HL-60 (cell line): ENCODE data around the gene EPN3.

Source experiments
- DNase-seq, 2 experiments: peaks; one replicate each; pipeline ENCODE4 v3.0.0-alpha.2; 2010 to 2020; ENCODE audit warnings: low read depth in 1 of 2, low spot score in 1 of 2
- H3K27ac ChIP-seq: fragments of 250-450 bp; sonication (Bioruptor Pico); replicated peaks from 2 replicates; pipeline ENCODE4 v1.5.1; 2020; ENCODE audit warnings: mild to moderate bottlenecking, moderate library complexity
- H3K27me3 ChIP-seq: fragments of 250-450 bp; sonication (Bioruptor Pico); 2 replicates; pipeline ENCODE4 v1.5.1; 2021; ENCODE audit warnings: mild to moderate bottlenecking, moderate library complexity; ENCODE audit not compliant: insufficient read depth, poor library complexity, severe bottlenecking
- H3K4me3 ChIP-seq: replicated peaks from 2 replicates; pipeline ENCODE4 v1.5.1; 2011; ENCODE audit warnings: mild to moderate bottlenecking, control low read depth, low read length; ENCODE audit not compliant: insufficient read depth
- GABPA ChIP-seq: IDR thresholded peaks from 2 replicates; pipeline ENCODE4 v1.6.1; 2012; ENCODE audit warnings: low read depth
- POLR2AphosphoS5 ChIP-seq: IDR thresholded peaks from 2 replicates; pipeline ENCODE4 v1.6.1; 2012; ENCODE audit warnings: low read depth
- SPI1 ChIP-seq: IDR thresholded peaks from 2 replicates; pipeline ENCODE4 v1.6.1; 2012; ENCODE audit warnings: low read depth, mild to moderate bottlenecking, borderline replicate concordance
- TF ChIP-seq, protein P1 (sequence below): IDR thresholded peaks from one replicate; pipeline ENCODE4 v1.5.1; 2011; ENCODE audit warnings: low read length, control low read depth, inconsistent platforms; ENCODE audit not compliant: insufficient read depth
- TF ChIP-seq, protein P2 (sequence below): IDR thresholded peaks from 2 replicates; pipeline ENCODE4 v1.6.1; 2012; ENCODE audit warnings: low read depth; ENCODE audit not compliant: insufficient replicate concordance

The EPN3 gene

DNA sequence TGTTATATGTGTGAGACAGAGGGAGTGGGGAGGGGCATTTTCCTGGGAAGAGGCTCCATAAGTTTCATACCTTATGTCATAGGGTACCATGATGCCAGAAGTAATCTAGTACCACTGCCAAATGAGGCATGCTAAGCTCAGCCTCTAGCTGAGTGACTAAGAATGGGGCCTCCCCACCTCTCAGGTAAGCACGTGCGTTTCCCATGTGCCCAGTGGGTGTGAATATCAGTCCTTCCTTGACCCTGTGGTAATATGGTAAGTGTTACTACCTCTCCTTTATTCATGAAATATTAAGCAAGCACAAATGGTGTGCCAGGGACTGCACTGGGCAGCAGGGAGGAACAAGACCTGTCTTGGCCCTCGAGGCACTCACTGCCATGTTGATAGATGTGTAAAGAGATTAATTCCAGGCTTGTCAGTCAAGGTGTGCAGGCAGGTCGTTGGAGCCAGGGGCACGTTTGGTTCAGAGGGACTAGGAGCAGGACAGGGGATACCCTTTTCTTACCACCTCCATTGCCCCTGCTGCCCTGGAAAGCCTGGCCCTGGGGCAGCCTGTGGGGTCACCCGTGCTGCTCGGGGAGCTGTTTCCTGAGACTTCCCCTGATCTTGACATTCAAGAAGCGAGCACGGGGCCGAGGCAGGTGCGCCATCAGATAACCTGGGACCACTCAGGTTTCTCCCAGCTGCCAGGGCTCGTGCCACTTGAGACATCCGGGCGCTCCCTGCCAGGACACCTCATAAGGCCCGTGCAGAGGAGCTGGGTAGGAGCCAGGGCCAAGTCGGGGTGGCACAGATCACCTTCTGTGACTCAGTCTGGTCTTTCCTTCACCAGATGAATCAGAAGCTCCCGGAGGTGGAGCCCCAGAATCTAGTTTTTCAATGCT is 45.1 kb upstream of the EPN3 start:
- Histone ChIP-seq H3K4me3 (no peak overlapping the region), H3K27ac (no peak overlapping the region), H3K27me3 (no peaks in the 10 kb centered on the region)
- no peak for DNase-seq
- TF ChIP-seq GABPA: no peak
- no peak for TF ChIP-seq POLR2AphosphoS5
- TF ChIP-seq, protein P1, sequence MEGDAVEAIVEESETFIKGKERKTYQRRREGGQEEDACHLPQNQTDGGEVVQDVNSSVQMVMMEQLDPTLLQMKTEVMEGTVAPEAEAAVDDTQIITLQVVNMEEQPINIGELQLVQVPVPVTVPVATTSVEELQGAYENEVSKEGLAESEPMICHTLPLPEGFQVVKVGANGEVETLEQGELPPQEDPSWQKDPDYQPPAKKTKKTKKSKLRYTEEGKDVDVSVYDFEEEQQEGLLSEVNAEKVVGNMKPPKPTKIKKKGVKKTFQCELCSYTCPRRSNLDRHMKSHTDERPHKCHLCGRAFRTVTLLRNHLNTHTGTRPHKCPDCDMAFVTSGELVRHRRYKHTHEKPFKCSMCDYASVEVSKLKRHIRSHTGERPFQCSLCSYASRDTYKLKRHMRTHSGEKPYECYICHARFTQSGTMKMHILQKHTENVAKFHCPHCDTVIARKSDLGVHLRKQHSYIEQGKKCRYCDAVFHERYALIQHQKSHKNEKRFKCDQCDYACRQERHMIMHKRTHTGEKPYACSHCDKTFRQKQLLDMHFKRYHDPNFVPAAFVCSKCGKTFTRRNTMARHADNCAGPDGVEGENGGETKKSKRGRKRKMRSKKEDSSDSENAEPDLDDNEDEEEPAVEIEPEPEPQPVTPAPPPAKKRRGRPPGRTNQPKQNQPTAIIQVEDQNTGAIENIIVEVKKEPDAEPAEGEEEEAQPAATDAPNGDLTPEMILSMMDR: no peak
- TF ChIP-seq, protein P2, sequence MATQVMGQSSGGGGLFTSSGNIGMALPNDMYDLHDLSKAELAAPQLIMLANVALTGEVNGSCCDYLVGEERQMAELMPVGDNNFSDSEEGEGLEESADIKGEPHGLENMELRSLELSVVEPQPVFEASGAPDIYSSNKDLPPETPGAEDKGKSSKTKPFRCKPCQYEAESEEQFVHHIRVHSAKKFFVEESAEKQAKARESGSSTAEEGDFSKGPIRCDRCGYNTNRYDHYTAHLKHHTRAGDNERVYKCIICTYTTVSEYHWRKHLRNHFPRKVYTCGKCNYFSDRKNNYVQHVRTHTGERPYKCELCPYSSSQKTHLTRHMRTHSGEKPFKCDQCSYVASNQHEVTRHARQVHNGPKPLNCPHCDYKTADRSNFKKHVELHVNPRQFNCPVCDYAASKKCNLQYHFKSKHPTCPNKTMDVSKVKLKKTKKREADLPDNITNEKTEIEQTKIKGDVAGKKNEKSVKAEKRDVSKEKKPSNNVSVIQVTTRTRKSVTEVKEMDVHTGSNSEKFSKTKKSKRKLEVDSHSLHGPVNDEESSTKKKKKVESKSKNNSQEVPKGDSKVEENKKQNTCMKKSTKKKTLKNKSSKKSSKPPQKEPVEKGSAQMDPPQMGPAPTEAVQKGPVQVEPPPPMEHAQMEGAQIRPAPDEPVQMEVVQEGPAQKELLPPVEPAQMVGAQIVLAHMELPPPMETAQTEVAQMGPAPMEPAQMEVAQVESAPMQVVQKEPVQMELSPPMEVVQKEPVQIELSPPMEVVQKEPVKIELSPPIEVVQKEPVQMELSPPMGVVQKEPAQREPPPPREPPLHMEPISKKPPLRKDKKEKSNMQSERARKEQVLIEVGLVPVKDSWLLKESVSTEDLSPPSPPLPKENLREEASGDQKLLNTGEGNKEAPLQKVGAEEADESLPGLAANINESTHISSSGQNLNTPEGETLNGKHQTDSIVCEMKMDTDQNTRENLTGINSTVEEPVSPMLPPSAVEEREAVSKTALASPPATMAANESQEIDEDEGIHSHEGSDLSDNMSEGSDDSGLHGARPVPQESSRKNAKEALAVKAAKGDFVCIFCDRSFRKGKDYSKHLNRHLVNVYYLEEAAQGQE: no peak
- TF ChIP-seq SPI1: no peak

DNA sequence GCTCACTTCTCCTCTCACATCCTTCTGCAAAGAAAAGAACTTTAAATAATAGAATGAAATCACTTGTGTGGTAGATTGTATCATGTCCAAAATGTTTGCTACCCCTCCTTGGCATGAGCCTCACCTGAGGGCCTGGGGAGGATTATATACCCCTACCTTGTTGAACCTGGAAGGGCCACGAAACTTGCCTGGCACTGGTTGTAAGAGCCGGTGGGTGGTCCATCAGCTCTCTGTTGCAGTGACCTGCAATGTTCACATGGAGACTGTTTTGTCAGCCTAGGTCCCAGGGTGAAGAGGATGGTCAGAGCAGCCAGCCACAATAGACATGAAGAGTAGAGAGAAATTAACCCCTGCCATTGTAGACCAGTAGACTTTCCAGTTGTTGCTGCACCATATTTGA is 43.7 kb upstream of the EPN3 start:
- no peak overlapping the region for H3K27ac ChIP-seq
- no peak overlapping the region for H3K4me3 ChIP-seq
- TF ChIP-seq SPI1 (no peak), GABPA (no peak), POLR2AphosphoS5 (no peak)
- TF ChIP-seq, protein P2: no peak
- TF ChIP-seq, protein P1: no peak
- no peak for DNase-seq
- no peaks in the 10 kb centered on the region for H3K27me3 ChIP-seq

DNA sequence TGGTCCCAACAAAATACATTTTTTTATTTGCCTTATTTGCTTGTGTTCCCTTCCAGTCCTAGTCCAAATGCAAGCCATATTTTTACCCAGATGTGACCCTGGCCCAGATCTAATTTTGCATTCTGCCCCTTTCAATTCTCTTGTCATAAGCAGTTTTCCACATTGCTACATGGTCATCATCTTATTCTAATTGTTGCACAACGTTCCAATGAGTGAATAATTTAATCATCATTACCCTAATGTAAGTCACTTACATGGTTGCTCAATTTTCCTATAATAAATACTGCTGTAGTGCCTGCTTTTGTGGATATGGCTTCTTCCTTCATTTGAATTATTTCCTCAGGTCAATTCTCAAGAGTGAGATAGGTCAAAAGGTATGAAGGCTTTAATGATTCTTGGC is 41.0 kb upstream of the EPN3 start:
- Histone ChIP-seq H3K27me3 (no peaks in the 10 kb centered on the region), H3K4me3 (no peak overlapping the region), H3K27ac (no peak overlapping the region)
- TF ChIP-seq POLR2AphosphoS5 (no peak), GABPA (no peak), SPI1 (no peak)
- TF ChIP-seq, protein P2: no peak
- TF ChIP-seq, protein P1: no peak
- no peak for DNase-seq
